AG04450 (cell line): ENCODE measurements around the gene ZBTB11. TPM values are rescaled to one million over a fixed set of nuclear protein-coding genes. Genes with fewer than 3 reads are reported as not detected.
"Not testable (repeated sequence)": the region's sequence is repeated elsewhere in the genome, so short reads cannot be mapped to it uniquely, and the experiment has no call there.

ENCODE experiments used
- CTCF ChIA-PET: fragments of 300-600, 350-600 bp; formaldehyde crosslinking; extraction: SDS; loops from one replicate; lab custom pipeline; 2022; ENCODE audit warnings: antibody characterized with exemption, inconsistent platforms; lab: Charles Lee
- POLR2A ChIA-PET: fragments of 350-600 bp; formaldehyde crosslinking; extraction: SDS; loops from one replicate; lab custom pipeline; 2021; ENCODE audit warnings: antibody characterized with exemption, inconsistent platforms; lab: Yijun Ruan, JAX
- DNase-seq: peaks from one replicate; pipeline ENCODE4 v3.0.0-alpha.2; 2011; ENCODE audit warnings: low read depth, low spot score
- H3K27ac ChIP-seq: one replicate; pipeline ENCODE4 v1.5.1; 2012; ENCODE audit warnings: low read depth, low read length, control low read depth
- H3K27me3 ChIP-seq: one replicate; pipeline ENCODE4 v1.6.0; 2012; ENCODE audit warnings: low read length; ENCODE audit not compliant: control insufficient read depth, insufficient read depth
- H3K4me3 ChIP-seq: 2 replicates; pipeline ENCODE4 v1.5.1; 2011; ENCODE audit warnings: mild to moderate bottlenecking, low read depth, low read length, control low read depth
- H3K9me3 ChIP-seq: 2 replicates; pipeline ENCODE4 v1.5.1; 2012; ENCODE audit warnings: low read length; ENCODE audit not compliant: control insufficient read depth, insufficient read depth
- polyA plus RNA-seq: library from polyadenylated mRNA; depleted of rRNA; stranded (reverse); fragments of >200 nt; gene quantifications from 2 replicates; pipeline ENCODE4 v1.2.3, GENCODE V29; 2011
- TF ChIP-seq, protein P1 (sequence below): IDR thresholded peaks from 2 replicates; pipeline ENCODE4 v1.5.1; 2011; ENCODE audit warnings: low read depth, low read length, control low read depth, inconsistent platforms

Gene ZBTB11
- polyA plus RNA-seq, 1 experiment = 13.8 TPM

DNA sequence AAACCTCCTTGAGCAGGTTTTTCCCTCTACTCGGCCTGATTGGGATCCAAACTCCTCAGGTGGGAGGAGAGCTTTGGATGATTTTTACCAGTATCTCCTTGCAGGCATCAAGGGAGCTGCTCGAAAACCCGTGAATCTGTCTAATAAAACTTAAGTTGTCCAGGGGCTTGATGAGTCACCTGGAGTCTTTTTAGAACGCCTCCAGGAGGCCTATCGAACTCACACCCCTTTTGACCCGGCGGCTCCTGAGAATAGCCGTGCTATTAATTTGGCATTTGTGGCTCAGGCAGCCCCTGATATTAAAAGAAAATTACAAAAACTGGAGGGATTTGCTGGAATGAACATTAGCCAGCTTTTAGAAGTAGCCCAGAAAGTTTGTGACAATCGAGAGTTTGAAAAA, 41.6 kb downstream of the ZBTB11 start:
- DNase-seq = no peak
- POLR2A ChIA-PET = no interaction called here
- CTCF ChIA-PET = interaction anchor here (1.1 to 1.5 kb wide), 2 partner anchors 9 to 61 kb away, joined by 3 to 4 read pairs; partner anchors contain the start of gene PCNP
- TF ChIP-seq, protein P1, sequence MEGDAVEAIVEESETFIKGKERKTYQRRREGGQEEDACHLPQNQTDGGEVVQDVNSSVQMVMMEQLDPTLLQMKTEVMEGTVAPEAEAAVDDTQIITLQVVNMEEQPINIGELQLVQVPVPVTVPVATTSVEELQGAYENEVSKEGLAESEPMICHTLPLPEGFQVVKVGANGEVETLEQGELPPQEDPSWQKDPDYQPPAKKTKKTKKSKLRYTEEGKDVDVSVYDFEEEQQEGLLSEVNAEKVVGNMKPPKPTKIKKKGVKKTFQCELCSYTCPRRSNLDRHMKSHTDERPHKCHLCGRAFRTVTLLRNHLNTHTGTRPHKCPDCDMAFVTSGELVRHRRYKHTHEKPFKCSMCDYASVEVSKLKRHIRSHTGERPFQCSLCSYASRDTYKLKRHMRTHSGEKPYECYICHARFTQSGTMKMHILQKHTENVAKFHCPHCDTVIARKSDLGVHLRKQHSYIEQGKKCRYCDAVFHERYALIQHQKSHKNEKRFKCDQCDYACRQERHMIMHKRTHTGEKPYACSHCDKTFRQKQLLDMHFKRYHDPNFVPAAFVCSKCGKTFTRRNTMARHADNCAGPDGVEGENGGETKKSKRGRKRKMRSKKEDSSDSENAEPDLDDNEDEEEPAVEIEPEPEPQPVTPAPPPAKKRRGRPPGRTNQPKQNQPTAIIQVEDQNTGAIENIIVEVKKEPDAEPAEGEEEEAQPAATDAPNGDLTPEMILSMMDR = no peak
- H3K27me3 ChIP-seq = peaks cover 3% of the 10 kb centered on the region
- H3K4me3 ChIP-seq = no peak overlapping the region
- no peaks in the 10 kb centered on the region for H3K9me3 ChIP-seq
- no peak overlapping the region for H3K27ac ChIP-seq

DNA sequence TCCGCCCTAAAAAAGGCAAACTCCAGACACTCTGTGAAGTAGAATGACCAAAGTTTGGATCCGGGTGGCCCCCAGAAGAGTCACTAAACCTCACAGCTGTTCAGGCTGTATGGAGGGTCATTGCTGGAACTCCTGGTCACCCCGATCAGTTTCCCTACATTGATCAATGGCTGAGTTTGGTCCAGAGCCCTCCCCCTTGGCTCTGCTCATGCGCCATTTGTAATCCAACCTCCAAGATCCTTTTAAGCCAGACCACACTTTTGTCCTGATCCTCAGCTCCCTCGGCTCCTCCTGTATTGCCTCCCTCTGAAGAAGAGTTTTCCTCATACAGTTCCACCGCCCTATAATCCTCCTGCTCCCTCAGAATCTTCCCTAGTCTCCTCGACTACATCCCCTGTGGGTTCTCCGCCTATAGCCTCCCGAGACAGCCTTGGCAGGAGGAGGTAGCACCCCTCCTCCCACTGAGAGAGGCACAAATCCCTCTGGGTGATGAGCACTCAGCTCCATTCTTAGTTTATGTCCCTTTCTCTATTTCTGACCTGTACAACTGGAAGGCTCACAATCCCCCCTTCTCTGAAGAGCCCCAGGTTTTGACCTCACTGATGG, 42.2 kb downstream of the ZBTB11 start:
- TF ChIP-seq, protein P1 = no peak
- no peak for DNase-seq
- H3K27ac ChIP-seq = no peak overlapping the region
- no peak overlapping the region for H3K4me3 ChIP-seq
- CTCF ChIA-PET = interaction anchor here (1.1 kb wide), 1 partner anchor 9 kb away, joined by 3 read pairs; no protein-coding TSS in a partner anchor
- H3K9me3 ChIP-seq = no peaks in the 10 kb centered on the region
- peaks cover 3% of the 10 kb centered on the region for H3K27me3 ChIP-seq
- POLR2A ChIA-PET = no interaction called here

DNA sequence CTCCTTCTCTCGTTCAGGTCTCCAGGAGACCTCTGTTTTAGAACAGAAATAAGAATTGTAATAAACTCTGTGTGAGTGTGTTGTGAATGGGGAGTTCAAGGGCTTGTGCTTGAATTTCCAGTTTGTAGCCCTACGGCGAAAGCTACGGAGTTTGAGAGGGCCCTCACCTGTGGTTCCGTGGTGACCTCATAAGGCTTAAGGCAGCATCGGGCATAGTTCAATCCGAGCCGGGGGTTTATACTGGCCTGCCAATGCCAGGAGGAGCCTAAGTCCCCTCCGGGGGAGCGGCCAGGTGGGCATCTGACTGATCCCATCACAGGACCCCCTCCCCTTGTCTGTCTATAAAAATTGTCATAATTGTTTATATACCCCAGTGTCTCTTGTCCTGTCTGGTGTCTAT, 43.7 kb downstream of the ZBTB11 start:
- no peak for DNase-seq
- Histone ChIP-seq H3K27me3 (peaks cover 3% of the 10 kb centered on the region), H3K27ac (no peak overlapping the region), H3K4me3 (no peak overlapping the region), H3K9me3 (no peaks in the 10 kb centered on the region)
- TF ChIP-seq, protein P1 = no peak
- CTCF ChIA-PET = no interaction called here
- POLR2A ChIA-PET = no interaction called here

DNA sequence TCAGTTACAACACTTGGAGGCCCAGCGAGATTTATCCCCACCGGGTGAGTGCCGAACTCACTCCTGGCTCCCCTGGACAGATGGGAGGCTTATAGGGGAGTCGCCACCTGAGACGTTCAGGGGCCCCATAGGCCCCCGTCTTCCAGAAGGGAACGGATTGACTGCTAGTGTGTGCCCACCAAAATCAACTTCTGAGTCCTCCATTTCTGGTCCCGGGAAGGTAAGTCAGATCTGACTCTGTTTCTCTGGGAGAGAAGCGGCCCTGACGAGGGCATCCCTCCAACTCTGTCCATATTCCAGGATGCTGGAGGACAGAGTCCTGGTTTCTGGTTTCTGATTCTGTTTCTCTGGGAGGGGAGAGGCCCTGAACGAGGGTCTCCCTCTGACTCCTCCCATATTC, 44.3 kb downstream of the ZBTB11 start:
- H3K9me3 ChIP-seq = no peaks in the 10 kb centered on the region
- no peak for DNase-seq
- POLR2A ChIA-PET = no interaction called here
- no peak overlapping the region for H3K27ac ChIP-seq
- CTCF ChIA-PET = interaction anchor here (0.6 kb wide), 1 partner anchor 56 kb away, joined by 3 read pairs; no protein-coding TSS in a partner anchor
- no peak overlapping the region for H3K4me3 ChIP-seq
- TF ChIP-seq, protein P1 = no peak
- peaks cover 3% of the 10 kb centered on the region for H3K27me3 ChIP-seq

DNA sequence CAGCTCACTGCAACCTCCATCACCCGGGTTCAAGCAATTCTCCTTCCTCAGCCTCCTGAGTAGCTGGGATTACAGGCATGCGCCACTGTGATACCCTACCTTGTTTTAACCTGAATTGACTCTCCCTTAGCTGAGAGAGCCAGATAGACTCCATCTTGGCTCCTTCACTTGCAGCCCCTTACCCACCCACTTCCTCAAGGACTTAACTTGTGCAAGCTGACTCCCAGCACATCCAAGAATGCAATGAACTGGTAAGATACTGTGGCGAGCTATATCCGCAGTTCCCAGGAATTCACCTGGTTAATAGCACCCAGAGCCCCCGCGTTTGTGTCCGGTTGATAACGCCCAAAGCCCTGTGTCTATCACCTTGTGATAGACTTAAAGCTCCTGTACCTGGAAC, 45.0 kb downstream of the ZBTB11 start:
- H3K27ac ChIP-seq, H3K4me3 ChIP-seq, H3K27me3 ChIP-seq, DNase-seq, H3K9me3 ChIP-seq, POLR2A ChIA-PET: not testable (repeated sequence)
- CTCF ChIA-PET = interaction anchor here (0.6 kb wide), 1 partner anchor 56 kb away, joined by 3 read pairs; no protein-coding TSS in a partner anchor
